Lung (tissue), 12 donors: ENCODE measurements around the gene COQ4. TPM values are rescaled to one million over a fixed set of nuclear protein-coding genes. Genes with fewer than 3 reads are reported as not detected.

Experiments
- ATAC-seq: fragments of 200-7000 bp; cut with Tn5 transposase; one replicate; pipeline ENCODE4 v1.9.1; 2020; ENCODE audit warnings: moderate number of reproducible peaks; ENCODE audit not compliant: insufficient read depth, low FRiP score
- DNase-seq, 3 donors: peaks; one replicate each; pipeline ENCODE4 v3.0.0-alpha.2; 2013 to 2017
- H3K27ac ChIP-seq, 2 donors: one replicate each; pipeline ENCODE4 v1.5.1; 2013; ENCODE audit warnings: mild to moderate bottlenecking in 2 of 2, moderate library complexity in 2 of 2, control low read depth in 1 of 2, inconsistent platforms in 1 of 2, low read depth in 1 of 2, low read length in 1 of 2
- H3K27me3 ChIP-seq, 3 donors: one replicate each; pipeline ENCODE4 v1.5.1; 2013; ENCODE audit warnings: low read length in 2 of 3; ENCODE audit not compliant: control insufficient read depth in 3 of 3, insufficient read depth in 3 of 3
- H3K36me3 ChIP-seq, 4 donors: one replicate each; pipeline ENCODE4 v1.5.1; 2013; ENCODE audit warnings: low read length in 4 of 4, mild to moderate bottlenecking in 1 of 4, moderate library complexity in 1 of 4; ENCODE audit not compliant: control insufficient read depth in 4 of 4, insufficient read depth in 4 of 4
- H3K4me1 ChIP-seq, 5 donors: one replicate each; pipeline ENCODE4 v1.5.1; 2013; ENCODE audit warnings: low read length in 5 of 5, mild to moderate bottlenecking in 2 of 5, moderate library complexity in 1 of 5; ENCODE audit not compliant: control insufficient read depth in 5 of 5, insufficient read depth in 5 of 5
- H3K4me3 ChIP-seq: one replicate; pipeline ENCODE4 v1.5.1; 2013; ENCODE audit warnings: mild to moderate bottlenecking, control low read depth, moderate library complexity
- H3K9ac ChIP-seq, 2 donors: one replicate each; pipeline ENCODE4 v1.5.1; 2013; ENCODE audit warnings: low read length in 2 of 2, control low read depth in 1 of 2; ENCODE audit not compliant: insufficient read depth in 1 of 2
- H3K9me3 ChIP-seq, 4 donors: one replicate each; pipeline ENCODE4 v1.5.1; 2013; ENCODE audit warnings: low read length in 3 of 4, mild to moderate bottlenecking in 1 of 4, moderate library complexity in 1 of 4; ENCODE audit not compliant: control insufficient read depth in 4 of 4, insufficient read depth in 3 of 4
- CTCF ChIP-seq: IDR thresholded peaks from 2 replicates; pipeline ENCODE4 v1.5.1; 2012; ENCODE audit warnings: mild to moderate bottlenecking; ENCODE audit errors: control extremely low read depth, extremely low read depth
- WGBS, 2 donors: extraction: QIAGEN DNeasy Blood & Tissue Kit; methylation state at CpG; one replicate each; pipeline ENCODE4 v1.1.7; 2013; 5-methylcytosine and 5-hydroxymethylcytosine counted together
- polyA plus RNA-seq, 2 donors: library from polyadenylated mRNA; stranded (reverse); fragments of 200-250 nt; gene quantifications; one replicate each; pipeline ENCODE4 v1.2.1, GENCODE V29; 2013
- total RNA-seq, 2 donors: library from RNA; depleted of rRNA in 1 of 2; stranded (reverse); fragments of >200 nt in 1 of 2; gene quantifications; one replicate each; pipeline ENCODE4 v1.2.1, GENCODE V29; 2014 to 2021
- donor health status: control.
- donor health status: control.
- donor health status: Bipolar disorder and iron deficiency.
- donor health status: healthy.
- donor health status: DM: yes; HTN: yes; CAD: no.

The COQ4 gene
- total and polyA plus RNA-seq, 4 donors = 32.4 to 63.8 (median 49.1) TPM

GRCh38 chr9:128372784-128373183 is 50.1 kb downstream of the COQ4 start:
- DNase-seq (no peak), ATAC-seq (no peak)
- no peaks in the 10 kb centered on the region for H3K27me3 ChIP-seq
- peaks cover 2 to 16% (median 7%) of the 10 kb centered on the region in 4 donors for H3K36me3 ChIP-seq
- 83 to 100% methylated on average over 1 of the region's 1 CpG for WGBS, 2 donors
- no peak for TF ChIP-seq CTCF
- H3K4me1 ChIP-seq = peaks cover 7 to 14% (median 12%) of the 10 kb centered on the region in 5 donors
- no peak overlapping the region for H3K9ac ChIP-seq
- no peaks in the 10 kb centered on the region for H3K9me3 ChIP-seq
- H3K4me3 ChIP-seq = no peak overlapping the region
- H3K27ac ChIP-seq = peak overlapping the region in 1 of 2 donors; percentile 0

GRCh38 chr9:128374221-128374675 is 51.6 kb downstream of the COQ4 start:
- H3K4me3 ChIP-seq = no peak overlapping the region
- H3K27ac ChIP-seq = no peak overlapping the region
- H3K36me3 ChIP-seq = peaks cover 4 to 21% (median 8%) of the 10 kb centered on the region in 4 donors
- DNase-seq = no peak
- no peak for TF ChIP-seq CTCF
- H3K27me3 ChIP-seq = no peaks in the 10 kb centered on the region
- WGBS, 2 donors = 89 to 93% methylated on average over 9 of the region's 9 CpGs
- peaks cover 7 to 14% (median 12%) of the 10 kb centered on the region in 5 donors for H3K4me1 ChIP-seq
- ATAC-seq = no peak
- no peak overlapping the region for H3K9ac ChIP-seq
- H3K9me3 ChIP-seq = no peaks in the 10 kb centered on the region

GRCh38 chr9:128375865-128376264 is 53.2 kb downstream of the COQ4 start:
- Histone ChIP-seq H3K9me3 (no peaks in the 10 kb centered on the region), H3K27me3 (no peaks in the 10 kb centered on the region), H3K27ac (no peak overlapping the region), H3K4me1 (peaks cover 7 to 8% (median 7%) of the 10 kb centered on the region in 5 donors), H3K9ac (no peak overlapping the region), H3K36me3 (peaks cover 4 to 24% (median 8%) of the 10 kb centered on the region in 4 donors), H3K4me3 (no peak overlapping the region)
- 91 to 94% methylated on average over 5 of the region's 5 CpGs for WGBS, 2 donors
- no peak for TF ChIP-seq CTCF
- no peak for DNase-seq
- ATAC-seq = no peak

GRCh38 chr9:128382261-128382660 is 59.6 kb downstream of the COQ4 start:
- DNase-seq = peak; percentile 61 to 69 (median 68)
- Histone ChIP-seq H3K4me1 (peaks cover 0 to 23% (median 12%) of the 10 kb centered on the region in 5 donors), H3K9ac (peak overlapping the region in 1 of 2 donors; percentile 23), H3K36me3 (peaks cover 4 to 47% (median 4%) of the 10 kb centered on the region in 4 donors), H3K9me3 (no peaks in the 10 kb centered on the region), H3K27ac (no peak overlapping the region), H3K4me3 (no peak overlapping the region), H3K27me3 (no peaks in the 10 kb centered on the region)
- TF ChIP-seq CTCF = no peak
- ATAC-seq = no peak
- WGBS, 2 donors = 79 to 85% methylated on average over 6 of the region's 6 CpGs
